Fibroblast of skin of left quadriceps (primary cell): ENCODE data around the gene ARMC8.

Source experiments
- DNase-seq, 2 experiments: peaks; one replicate each; pipeline ENCODE4 v3.0.0-alpha.2; 2013; ENCODE audit warnings: low read depth in 2 of 2

ARMC8 gene

DNA sequence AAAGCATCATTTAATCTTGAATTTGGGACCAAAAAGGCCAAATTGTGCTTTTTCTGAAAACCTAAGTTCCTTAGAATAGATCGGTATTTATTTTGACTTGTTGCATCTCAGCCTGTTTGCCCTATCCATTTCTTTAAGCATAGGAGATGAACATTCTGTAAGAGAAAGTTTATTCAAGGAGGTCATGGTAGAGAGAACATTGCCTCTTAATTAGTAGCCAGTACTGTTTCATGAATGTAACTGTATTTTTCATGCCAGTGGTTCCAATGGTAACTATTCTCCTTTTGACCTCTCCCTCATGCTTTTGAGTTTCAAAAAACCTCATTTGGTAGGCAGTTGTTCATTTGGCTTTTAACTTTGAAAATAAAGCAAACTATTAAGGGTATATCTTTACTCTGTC, 55.4 kb downstream of the ARMC8 start:
- DNase-seq, result no peak

DNA sequence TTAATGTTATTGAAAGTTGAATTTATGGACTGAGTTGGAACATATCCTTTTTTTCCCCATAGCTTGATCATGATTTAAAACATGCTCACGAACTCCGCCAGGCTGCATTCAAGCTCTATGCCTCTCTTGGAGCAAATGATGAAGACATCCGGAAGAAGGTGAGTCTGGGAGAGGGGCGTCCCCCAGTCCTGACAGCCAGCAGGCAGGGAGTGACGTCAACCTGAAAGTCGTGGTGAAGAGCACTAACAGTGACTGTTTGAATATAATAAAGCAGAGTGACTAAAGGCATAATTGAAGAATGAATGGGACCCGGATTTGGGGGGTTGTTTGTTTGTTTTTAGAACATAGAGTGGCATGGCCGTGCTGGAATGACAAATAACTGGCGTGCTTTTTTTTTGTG, 57.9 kb downstream of the ARMC8 start:
- no peak for DNase-seq

DNA sequence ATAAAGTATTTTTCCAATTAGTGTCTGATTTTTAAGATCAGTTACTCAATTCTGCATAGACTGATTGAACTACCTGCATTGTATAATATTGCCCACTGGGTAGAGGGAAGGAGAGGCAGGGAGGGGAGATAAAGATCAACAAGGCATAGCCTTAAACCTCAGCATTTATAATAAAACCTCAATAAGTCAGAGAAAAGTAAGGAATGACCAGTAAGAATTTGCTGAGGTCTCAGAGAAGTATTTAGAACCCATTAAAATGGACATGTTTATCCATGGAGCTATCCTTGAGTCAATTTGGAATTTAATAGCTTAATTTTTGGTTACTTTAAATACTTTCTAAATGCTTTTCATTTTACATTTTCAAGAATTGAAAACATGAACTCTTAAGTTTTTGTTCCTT, 62.5 kb downstream of the ARMC8 start:
- no peak for DNase-seq

DNA sequence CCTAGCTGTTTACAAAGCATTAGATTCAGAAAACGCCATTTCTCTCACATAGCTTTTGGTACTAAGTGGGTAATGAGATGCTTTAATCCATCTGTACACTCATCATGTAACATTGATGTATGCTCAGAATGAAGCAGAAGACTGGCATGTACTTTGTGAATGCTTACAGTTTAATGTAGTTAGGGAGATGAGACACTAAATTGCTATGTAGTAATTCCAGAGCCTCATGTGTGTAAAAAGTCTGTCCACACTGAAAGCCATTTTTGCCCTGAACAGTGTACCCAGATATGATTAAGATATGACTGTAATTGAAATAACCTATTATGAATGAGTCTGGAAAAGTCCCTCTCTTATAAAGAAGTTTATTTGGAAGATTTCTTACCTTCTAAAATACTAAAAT, 66.5 kb downstream of the ARMC8 start:
- DNase-seq, result no peak

DNA sequence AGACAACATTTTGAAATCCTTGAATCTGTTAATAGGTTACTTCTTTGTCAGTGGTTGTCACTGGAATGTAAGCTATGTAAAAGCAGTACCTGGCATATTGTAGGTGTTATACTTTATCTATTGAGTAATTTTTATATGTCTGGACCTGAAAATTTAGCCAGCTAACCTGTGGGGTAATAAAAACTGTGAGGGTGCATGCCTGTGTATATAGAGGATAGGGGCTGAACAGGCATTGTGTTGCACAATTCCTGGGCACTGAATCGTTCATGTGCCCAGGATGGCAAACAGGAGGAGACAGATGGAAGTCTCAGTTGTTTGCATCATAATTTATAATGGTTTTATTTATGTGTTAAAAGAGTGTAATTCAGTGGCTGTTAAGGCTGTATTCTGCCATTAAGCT, 67.1 kb downstream of the ARMC8 start:
- no peak for DNase-seq

DNA sequence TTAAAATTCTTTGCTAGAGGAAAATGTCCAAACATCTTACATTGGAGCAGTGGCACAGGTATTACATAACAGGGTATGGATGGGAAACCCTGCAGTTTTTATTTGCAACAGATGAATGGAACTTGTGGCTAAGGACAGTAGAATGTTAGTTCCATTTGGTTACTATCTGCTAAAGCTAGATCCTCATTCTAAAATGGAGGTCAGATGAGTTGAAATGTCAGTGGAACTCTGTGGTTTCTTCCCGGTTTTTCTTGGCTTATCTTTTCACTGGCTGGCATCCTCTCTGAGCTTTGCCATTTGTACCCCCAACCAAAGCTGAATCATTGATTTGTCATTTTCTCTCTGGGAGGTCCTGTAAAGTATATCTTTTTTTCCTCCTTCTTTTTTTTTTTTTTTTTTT, 68.9 kb downstream of the ARMC8 start:
- DNase-seq, result no peak

DNA sequence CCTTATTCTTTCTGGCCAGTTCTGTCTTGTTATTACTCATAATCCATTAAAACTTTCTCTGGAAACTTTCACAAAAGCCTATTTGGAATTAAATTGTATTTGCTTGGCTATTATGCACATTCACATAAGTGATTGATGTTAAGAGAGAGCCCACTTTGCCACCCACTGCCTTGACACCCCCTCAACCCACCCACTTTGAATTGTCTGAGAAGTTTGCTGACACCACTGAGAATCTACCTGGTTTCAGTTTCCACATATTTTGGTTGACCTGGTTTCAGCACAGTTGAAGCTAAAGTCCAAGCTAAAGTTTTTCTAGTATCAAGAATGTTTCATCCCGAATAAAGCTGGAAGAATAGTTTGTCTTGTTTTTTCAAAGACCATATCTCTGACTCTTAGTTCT, 70.9 kb downstream of the ARMC8 start:
- DNase-seq, result no peak

DNA sequence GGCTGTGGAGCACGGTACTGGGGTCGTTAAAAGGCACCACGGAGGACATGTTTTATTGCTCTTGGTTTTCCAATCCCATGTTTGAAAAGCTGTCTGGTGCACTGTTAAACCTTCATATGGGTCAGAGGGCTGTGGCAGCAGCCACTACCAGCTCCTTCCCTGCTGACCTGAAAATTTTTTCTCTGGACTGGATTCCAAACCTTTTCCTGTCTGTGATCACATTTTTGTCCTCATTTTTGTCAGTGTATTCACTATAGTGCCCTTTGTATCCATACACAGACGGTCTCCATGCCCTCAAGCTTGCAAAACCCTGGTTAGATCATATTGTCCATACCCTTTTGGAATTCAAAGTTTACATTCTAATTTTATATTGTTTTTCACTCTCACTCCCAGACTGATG, 72.0 kb downstream of the ARMC8 start:
- DNase-seq, result no peak

DNA sequence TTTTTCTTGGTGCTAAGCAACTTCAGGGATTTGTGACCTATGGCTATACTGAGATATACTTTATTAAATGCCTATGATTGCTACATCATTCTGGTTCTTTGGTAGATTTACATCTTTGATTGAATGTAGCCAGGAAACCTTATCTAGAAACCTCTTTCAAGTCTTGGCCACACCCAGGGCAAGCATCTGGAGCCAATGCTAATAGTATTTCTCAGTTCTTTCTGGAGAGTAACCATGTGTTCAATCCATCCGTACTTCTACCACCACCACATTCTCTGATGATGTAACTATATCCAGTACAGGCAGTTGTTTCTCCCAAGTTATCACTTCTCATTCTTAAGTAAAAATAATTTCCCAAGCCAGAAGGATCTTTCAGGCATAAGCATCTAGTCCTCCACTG, 73.5 kb downstream of the ARMC8 start:
- no peak for DNase-seq

DNA sequence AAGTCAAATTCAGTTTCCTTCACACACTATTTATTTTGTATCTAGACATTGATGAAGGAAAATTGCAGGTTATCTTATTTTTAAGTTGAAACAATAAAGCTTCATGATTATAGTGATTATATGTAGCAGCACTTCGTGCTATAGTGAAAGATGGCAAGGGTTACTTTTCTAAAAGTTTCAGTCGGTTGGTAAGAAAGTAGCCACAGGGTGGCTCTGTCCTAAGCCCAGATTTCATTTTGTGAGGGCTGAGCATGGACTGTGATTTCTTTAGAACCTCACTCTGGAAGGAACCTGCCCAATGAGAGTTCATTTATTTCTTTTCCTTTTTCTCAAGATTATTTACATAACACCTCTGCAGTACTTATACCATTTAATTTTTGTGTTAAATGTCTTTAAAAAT, 76.0 kb downstream of the ARMC8 start:
- no peak for DNase-seq

DNA sequence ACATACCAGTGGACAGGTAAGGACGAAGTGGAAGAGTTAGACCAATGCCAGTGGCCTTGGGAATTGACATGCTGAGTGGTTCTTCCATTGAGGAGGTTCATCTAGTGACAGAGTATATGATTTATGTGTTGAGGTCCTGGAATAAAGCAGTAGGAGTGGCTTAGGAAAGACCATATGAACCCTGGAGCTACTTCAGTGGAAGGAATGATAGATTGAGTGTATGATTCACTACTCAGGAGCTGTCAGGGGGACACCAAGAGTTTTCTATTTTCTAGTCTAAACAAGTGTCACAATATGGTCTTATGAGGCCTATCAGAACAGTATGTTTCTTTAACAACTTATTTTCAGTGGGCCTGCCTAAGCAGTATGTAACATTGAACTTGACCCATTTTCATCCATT, 78.6 kb downstream of the ARMC8 start:
- DNase-seq, result no peak

DNA sequence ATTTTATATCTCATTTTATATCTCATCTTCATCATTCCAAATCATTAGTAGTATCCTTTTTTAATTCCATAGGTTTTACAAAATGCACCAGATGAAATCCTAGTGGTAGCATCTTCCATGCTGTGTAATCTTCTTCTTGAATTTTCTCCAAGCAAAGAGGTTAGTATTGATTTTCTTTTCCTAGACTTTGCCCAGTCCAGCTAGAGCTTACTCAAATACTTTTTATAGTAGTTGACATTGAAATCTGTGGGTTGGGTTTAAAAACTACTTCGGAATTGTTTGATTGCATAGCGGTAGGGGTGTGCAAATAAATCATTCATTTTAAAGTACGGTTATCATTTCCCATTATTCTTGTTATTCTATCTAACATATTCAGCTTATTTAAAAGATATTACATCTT, 80.0 kb downstream of the ARMC8 start:
- DNase-seq, result no peak

DNA sequence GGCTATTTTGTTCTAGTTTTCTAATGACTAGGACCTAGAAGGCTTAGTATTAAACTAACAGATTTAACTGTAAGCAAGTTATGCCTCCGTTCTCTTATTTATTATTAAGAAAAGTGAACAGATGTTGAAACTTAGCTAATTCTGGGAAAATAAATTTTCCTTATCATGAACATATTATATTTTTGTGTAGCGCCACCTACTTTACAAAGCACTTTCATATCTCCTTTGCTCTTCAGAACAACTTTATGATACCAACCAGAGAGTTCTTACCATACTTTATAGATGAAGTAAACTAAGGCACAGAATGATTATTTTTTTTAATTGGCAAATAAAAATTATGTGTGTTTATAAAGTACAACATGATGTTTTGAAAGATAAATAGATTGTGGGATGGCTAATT, 83.1 kb downstream of the ARMC8 start:
- DNase-seq, result no peak

DNA sequence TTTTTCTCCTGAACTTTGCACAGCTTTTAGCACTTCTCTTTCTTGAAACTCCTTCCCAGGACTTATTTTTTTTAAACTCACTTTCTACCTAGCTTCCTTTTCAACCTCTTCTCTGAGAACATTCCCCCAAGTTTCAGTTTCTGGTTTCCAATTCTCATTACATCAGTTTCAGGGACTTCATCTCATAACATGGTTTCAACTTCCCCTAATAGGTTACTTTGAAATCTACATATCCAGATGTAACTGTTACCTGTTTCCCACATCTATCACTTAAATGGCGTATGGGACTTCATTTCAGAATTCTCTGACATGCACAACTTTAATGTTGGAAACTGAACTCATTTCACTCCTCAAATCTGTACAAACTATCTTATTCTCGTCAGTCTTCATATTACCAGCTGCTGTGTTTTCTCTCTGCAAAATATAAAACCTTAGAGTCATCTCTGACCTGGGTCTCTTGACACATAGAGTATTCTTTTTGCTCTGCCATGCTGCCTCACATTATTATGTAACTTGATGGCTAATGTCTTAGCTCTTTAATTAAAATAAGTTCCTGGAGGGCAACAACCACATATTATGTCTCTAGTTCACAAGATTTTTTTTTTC, 84.2 kb downstream of the ARMC8 start:
- no peak for DNase-seq

DNA sequence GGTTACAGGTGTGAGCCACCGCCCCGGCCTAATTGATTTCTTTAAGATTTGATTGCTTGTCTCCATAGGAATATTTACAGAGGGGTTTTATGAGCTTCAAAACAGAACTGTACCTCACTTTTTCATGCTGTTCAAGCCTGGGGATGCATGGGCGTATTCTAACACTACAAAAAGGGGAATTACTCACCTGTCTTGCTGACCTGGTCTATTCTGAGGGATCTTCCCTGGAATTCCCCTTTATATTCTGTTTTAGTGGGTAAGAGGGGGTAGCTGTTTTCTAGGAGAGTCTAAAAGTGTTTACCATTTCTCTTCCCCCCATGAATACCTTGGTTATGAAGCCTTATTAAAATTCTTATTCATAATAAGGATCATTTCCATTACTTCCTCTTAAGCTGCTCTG, 94.5 kb downstream of the ARMC8 start:
- no peak for DNase-seq

DNA sequence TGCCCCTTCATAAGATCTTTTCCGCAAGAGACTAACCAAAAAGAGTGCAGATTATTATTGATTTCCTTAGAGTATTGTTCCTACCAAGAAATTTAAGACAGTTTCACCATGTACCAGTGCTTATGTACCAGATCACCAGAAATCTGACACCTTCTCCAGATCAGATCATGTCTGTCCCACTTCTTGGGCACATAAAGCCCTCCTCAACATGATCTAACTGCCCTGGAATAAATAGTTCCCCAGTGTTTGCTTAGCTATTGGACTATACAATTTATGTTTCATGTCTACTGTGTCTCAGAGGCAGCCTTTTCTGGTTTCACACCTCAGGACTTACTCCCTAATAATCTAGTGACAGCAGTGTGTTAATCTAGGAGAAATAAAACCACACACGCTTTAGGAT, 95.7 kb downstream of the ARMC8 start:
- DNase-seq, result no peak

DNA sequence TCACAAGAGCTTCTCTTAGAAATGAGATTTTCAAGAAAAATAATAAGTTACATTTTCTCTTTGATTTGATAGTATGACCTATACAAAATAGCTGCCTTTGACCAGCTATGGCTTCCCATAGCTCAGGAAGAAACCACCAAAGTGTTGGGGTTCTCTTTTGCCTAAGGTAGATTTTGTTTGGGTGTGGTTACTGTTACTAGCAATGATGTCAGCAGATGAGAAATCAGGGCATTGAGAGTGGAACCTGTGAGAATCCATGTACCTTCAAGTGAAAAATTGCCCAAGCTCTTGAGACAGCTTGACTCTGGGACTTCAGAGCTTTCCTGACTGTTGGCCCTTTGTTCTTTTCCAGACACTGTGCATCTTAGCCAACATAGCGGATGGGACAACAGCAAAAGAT, 97.0 kb downstream of the ARMC8 start:
- DNase-seq, result no peak

DNA sequence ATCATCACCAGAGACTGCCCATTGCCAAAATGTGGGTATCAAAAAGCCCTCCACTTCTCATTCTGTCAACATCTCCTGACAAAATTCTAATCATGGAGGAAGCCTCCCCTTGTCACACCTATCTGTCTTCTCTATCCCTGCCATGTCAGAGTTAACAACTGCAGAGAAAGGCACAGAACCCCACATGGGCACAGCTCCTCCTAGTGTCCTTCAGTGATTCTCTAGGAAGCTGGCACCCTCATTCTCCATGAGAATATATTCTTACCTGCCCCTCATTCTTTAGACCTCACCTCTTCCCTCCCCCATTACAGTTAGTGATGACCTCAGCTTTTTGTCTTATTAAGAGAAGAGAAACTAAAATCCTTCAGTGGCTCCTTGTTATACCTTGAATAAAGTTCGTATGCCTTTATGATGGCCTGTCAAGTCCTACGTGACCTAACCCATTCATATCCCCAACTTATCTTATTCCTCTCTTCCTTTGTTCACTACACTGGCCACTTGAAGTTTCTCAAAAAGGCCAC, 97.9 kb downstream of the ARMC8 start:
- DNase-seq, result no peak

DNA sequence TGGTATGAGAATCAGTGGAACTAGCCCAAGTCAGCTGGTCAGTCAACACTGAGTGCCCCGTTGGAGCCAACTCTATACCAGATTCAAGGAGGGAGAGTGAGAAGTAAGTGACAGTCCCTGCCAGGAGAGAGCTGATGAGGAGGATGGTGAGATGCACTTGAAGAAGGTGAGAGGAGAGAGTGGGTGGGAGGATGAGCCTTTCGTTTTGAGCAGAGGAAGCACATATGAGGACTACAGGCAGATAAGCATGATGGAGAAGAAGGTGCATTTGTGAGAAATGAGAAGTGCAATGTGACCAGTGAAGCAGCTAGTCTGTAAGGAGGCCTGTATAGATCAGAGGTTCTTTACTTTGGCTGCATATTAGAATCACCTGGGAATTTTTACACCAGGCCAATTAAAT, 102.2 kb downstream of the ARMC8 start:
- no peak for DNase-seq

DNA sequence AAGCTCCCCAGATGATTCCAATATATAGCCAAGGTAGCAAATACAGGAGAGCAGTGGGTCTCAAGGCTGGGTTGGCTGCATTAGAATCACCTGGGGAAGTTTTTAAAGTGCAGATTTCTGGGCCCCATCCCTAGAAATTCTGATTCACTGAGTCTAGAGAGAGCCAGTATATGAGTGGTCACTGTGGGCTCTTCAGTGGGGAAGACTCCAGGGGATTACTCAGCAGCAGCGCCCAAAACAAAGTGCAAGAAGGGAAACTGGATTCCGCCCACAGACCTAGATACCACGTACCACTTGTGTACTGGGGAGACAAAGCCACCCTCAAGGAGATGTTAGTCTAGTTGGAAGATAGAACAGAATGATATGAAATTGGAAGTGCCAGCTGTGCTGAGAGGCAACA, 102.6 kb downstream of the ARMC8 start:
- DNase-seq, result no peak

DNA sequence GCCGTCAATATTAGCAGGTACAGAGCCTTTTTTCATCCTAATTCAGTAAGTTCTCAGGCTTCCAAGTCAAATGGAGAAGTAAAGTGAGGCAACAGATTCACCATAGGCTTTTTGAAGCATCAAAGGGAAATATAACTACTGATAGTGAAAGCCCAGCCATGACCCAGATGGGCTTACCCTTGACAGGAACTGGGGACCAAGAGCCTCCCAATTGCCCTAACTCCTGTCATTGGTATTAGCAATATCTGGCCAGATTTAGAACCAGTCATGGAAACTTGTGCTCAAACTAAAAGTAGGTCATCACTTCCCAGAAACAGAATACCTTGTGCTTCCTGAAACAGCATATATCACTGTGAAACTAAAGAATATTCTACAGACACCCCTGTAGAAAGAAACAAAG, 109.5 kb downstream of the ARMC8 start:
- DNase-seq, result no peak

DNA sequence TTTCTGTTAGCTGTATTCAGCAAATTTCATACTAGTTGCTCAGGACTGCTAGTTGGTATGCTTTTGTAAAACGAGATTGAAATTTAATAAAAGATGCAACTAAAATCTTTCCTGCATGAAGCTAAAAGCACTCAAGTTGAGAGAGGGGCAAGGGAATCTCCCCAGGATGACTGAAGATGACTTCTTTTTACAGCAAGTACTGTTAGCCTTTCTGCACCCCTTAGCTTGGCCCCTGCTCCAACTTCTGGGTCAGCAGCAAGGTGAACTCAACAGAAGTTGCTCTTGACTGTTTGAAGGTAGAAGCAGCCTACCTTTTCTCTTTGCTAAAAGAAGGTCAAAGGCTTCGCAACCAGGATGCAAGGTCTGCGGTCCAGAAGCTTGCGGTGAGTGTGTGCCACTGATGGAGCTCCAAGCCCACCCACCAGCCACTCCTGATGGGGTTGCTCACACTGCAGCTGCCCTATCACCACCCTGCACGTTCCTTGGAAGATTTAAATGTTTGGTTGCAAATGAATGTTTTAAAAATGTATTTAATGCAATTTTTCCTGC, 110.0 kb downstream of the ARMC8 start:
- DNase-seq, result no peak

DNA sequence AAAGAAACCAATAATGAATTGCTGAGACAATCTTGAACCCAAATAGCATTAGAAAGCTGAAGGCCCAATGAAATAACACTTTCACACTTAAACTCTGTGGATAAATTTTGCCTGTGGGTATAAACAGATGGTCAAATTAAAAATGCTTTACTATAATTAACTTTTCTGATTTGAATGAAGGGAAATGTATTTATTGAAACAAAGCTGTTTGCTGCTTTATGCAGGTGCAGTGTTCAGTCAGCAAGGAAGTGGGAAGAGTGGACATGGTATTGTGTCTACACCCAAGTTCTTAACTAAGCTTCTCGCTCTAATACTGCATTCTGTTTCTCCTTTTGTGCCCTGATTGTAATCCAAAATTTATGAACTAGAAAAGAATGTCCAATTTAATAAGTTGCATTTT, 110.8 kb downstream of the ARMC8 start:
- DNase-seq, result no peak

DNA sequence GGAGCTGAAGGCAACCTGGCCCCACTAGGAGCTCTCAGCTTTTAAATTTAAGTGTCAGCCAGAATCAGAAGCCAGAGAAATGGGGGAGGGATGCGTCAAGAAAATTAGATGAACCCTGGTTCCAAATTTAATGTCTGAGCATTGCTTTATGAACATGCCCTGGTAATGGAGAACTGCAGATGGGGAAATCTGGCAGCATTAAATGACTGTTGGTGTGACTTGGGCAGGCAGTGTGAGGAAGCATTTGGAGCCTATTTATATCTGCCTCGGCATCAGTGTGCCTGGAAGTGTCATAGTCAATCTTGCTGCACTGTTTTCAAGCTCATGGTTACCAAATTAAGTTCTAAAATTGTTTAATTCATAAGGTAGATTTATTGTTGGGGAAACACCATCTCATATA, 113.5 kb downstream of the ARMC8 start:
- DNase-seq, result no peak
